Stomach (tissue), 4 donors: ENCODE data around the gene LRRC8A.

Experiments
- POLR2A ChIP-seq, 4 donors: fragments of 450-650 bp; IDR thresholded peaks; one replicate each; pipeline ENCODE4 v1.6.1; 2016; ENCODE audit warnings: antibody characterized with exemption in 4 of 4, control low read depth in 2 of 4, mild to moderate bottlenecking in 1 of 4, moderate library complexity in 1 of 4
- TF ChIP-seq, protein P1 (sequence below), 7 experiments: fragments of 450-650 bp in 4 of 7; fragments of 200-600 bp in 3 of 7; sonication (generic) in 3 of 7; IDR thresholded peaks; one replicate each; pipeline ENCODE4 v1.5.1; 2016 to 2019; ENCODE audit warnings: antibody characterized with exemption in 7 of 7, control low read depth in 2 of 7, mild to moderate bottlenecking in 1 of 7

DNA sequence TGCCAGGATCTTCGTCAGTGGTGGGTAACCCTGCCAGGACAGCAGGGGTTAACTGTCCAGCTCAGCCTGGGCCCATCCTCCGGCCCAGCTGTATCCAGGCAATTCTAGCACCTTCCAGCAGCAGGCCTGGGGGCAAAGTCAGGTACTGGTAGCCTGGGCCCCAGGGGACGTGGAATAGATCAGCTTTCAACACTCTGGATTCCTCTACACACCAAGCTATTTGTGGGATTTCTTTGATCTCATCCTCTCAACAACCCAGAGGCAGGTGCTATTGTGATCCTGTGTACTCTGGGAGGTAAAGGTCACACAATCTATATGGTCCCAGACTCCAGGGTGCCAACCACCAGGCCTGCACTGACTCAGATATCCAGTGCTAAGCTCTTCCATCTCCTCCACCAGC lies 43.6 kb upstream of the LRRC8A start:
- TF ChIP-seq, protein P1, sequence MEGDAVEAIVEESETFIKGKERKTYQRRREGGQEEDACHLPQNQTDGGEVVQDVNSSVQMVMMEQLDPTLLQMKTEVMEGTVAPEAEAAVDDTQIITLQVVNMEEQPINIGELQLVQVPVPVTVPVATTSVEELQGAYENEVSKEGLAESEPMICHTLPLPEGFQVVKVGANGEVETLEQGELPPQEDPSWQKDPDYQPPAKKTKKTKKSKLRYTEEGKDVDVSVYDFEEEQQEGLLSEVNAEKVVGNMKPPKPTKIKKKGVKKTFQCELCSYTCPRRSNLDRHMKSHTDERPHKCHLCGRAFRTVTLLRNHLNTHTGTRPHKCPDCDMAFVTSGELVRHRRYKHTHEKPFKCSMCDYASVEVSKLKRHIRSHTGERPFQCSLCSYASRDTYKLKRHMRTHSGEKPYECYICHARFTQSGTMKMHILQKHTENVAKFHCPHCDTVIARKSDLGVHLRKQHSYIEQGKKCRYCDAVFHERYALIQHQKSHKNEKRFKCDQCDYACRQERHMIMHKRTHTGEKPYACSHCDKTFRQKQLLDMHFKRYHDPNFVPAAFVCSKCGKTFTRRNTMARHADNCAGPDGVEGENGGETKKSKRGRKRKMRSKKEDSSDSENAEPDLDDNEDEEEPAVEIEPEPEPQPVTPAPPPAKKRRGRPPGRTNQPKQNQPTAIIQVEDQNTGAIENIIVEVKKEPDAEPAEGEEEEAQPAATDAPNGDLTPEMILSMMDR (IDR thresholded peaks at IDR 0.05), result no peak
- no peak for TF ChIP-seq POLR2A (IDR thresholded peaks at IDR 0.05)
